ENCODE results near the gene ATP5F1E.

DNA sequence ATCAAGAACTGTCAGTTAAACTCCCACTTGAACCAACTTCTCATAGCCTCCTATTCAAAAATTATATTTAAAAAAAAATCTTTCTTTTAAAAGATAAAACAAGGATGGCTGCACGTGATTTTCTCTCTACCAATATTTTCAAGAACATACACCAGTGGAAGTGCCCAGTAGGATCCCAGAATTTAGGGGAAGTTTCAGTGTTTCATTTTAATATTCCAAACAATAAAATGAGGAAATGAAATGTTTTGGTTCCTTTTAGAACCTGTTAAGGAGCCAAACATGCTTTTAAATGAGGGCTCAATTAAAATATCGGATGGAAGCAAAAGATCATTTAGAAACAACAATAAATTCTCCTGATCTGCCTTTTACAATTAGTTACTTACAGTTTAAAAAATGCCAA is 36.9 kb upstream of the ATP5F1E start:
- no peak for TF ChIP-seq CTCF (IDR thresholded peaks at IDR 0.05)
- TF ChIP-seq POLR2A (IDR thresholded peaks at IDR 0.05): no peak
